ENCODE results near the gene TBXAS1. TPM values are rescaled to one million over a fixed set of nuclear protein-coding genes. Genes with fewer than 3 reads are reported as not detected.

Gene TBXAS1
- polyA plus RNA-seq, 2 of the 4 experiments (the other 2 are of a cell fraction): 8.8 to 11.6 TPM

- FAIRE-seq: no peak
Observed at GRCh38 chr7:140039896-140040295, 210.8 kb downstream of the TBXAS1 start.

DNA sequence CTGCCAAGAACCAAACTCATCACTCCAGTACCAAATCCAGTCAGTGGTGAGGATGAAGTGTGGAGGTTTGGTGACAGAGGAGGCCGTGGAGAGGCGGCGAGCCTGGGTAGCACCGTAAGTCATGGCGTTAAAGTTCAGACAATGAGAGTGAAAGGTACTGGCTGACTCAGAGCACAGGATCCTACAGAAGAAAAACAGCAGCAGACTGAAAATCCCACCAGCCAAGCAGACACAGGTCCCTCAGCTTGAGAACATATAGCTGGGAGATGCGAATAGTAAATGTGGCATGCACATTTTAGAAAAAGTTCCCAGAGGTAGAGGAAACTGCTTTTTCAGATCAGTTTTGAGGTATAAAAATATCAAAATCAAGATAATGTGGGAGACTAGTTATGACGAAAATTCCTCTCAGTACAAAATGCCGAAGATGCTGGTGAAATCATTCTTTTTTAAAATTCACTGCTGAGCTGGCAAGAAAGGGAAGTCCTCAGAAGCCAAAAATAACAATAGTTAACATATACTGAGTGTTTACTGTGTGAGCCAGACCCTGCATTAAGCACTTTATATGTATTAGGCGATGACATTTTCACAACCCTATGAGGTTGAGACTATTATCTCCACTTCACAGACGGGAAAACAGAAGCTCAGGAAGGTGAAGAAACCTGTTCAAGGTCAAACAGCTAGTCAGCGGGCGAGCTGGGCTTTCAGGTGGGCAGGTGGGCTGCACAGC, 212.8 kb downstream of the TBXAS1 start:
- FAIRE-seq (no peak), ATAC-seq (no peak), DNase-seq (ENCODE audit: low read depth in 1 of 2, low spot score in 1 of 2) (no peak)
- Histone ChIP-seq H3K27ac (no peak overlapping the region), H3K9me3 (no peaks in the 10 kb centered on the region), H3K4me2 (no peak overlapping the region), H3K4me1 (peaks cover 7% of the 10 kb centered on the region; the same call in 1 of the 3 replicates), H3K4me3 (no peak overlapping the region)
- POLR2A ChIA-PET: no interaction called here
- TF ChIP-seq, protein P1, sequence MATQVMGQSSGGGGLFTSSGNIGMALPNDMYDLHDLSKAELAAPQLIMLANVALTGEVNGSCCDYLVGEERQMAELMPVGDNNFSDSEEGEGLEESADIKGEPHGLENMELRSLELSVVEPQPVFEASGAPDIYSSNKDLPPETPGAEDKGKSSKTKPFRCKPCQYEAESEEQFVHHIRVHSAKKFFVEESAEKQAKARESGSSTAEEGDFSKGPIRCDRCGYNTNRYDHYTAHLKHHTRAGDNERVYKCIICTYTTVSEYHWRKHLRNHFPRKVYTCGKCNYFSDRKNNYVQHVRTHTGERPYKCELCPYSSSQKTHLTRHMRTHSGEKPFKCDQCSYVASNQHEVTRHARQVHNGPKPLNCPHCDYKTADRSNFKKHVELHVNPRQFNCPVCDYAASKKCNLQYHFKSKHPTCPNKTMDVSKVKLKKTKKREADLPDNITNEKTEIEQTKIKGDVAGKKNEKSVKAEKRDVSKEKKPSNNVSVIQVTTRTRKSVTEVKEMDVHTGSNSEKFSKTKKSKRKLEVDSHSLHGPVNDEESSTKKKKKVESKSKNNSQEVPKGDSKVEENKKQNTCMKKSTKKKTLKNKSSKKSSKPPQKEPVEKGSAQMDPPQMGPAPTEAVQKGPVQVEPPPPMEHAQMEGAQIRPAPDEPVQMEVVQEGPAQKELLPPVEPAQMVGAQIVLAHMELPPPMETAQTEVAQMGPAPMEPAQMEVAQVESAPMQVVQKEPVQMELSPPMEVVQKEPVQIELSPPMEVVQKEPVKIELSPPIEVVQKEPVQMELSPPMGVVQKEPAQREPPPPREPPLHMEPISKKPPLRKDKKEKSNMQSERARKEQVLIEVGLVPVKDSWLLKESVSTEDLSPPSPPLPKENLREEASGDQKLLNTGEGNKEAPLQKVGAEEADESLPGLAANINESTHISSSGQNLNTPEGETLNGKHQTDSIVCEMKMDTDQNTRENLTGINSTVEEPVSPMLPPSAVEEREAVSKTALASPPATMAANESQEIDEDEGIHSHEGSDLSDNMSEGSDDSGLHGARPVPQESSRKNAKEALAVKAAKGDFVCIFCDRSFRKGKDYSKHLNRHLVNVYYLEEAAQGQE (IDR thresholded peaks at IDR 0.05): no peak
- TF ChIP-seq ZNF302 (CRISPR knock-in tag; IDR thresholded peaks at IDR 0.05): no peak
- no peak for TF ChIP-seq JUNB (IDR thresholded peaks at IDR 0.05)
- no peak for TF ChIP-seq EHMT2 (IDR thresholded peaks at IDR 0.05; ENCODE audit: low read depth)
- no peak for TF ChIP-seq CBX2 (IDR thresholded peaks at IDR 0.05; ENCODE audit: borderline replicate concordance, low read depth)
- TF ChIP-seq FOSB (CRISPR knock-in tag; IDR thresholded peaks at IDR 0.05): no peak
- no peak for TF ChIP-seq MYC (IDR thresholded peaks at IDR 0.05; ENCODE audit: borderline replicate concordance, low read length)
- TF ChIP-seq KDM5A (IDR thresholded peaks at IDR 0.05): no peak
- no peak for TF ChIP-seq PHF8 (IDR thresholded peaks at IDR 0.05; ENCODE audit: borderline replicate concordance, low read depth)
- no peak for TF ChIP-seq POLR2AphosphoS2 (conservative IDR thresholded peaks at IDR 0.05; ENCODE audit: low read length)
- TF ChIP-seq SREBF2 (IDR thresholded peaks at IDR 0.05): no peak
- WGBS (ENCODE audit: missing lambda C conversion rate): 93% methylated on average over 12 of the region's 12 CpGs
- CTCF ChIA-PET: interaction anchor here (1.0 kb wide), 2 partner anchors 15 to 413 kb away, joined by 3 to 4 read pairs; no protein-coding TSS in a partner anchor

More at GRCh38 chr7:140039896-140040295, 210.8 kb downstream of the TBXAS1 start:
- H3K27ac ChIP-seq: no peak overlapping the region
- ChIA-PET CTCF (interaction anchor here (0.6 kb wide), 1 partner anchor 287 kb away, joined by 3 read pairs; no protein-coding TSS in a partner anchor), POLR2A (no interaction called here)
- TF ChIP-seq HOXB5 (CRISPR knock-in tag; IDR thresholded peaks at IDR 0.05): no peak
- TF ChIP-seq POLR2A (IDR thresholded peaks at IDR 0.05; ENCODE audit: low read length): no peak
- no peak for TF ChIP-seq HEYL (CRISPR knock-in tag; IDR thresholded peaks at IDR 0.05)
- no peak for TF ChIP-seq FOXS1 (CRISPR knock-in tag; IDR thresholded peaks at IDR 0.05)
- TF ChIP-seq, protein P1 (IDR thresholded peaks at IDR 0.05): no peak
- no peak for TF ChIP-seq RNF2 (IDR thresholded peaks at IDR 0.05; ENCODE audit: borderline replicate concordance, low read depth)
- no peak for TF ChIP-seq RARB (CRISPR knock-in tag; IDR thresholded peaks at IDR 0.05)
- no peak for TF ChIP-seq FOSL2 (IDR thresholded peaks at IDR 0.05)
- TF ChIP-seq FOSL2 (CRISPR knock-in tag; IDR thresholded peaks at IDR 0.05): no peak
- no peak for TF ChIP-seq MAZ (IDR thresholded peaks at IDR 0.05; ENCODE audit: borderline replicate concordance, low read depth, low read length)
- no peak for TF ChIP-seq EP300 (IDR thresholded peaks at IDR 0.05)
- TF ChIP-seq CBX2 (IDR thresholded peaks at IDR 0.05; ENCODE audit: borderline replicate concordance, low read depth): no peak
- no peak for TF ChIP-seq ZNF302 (CRISPR knock-in tag; IDR thresholded peaks at IDR 0.05)
- 88% methylated on average over 12 of the region's 12 CpGs for WGBS (ENCODE audit: missing lambda C conversion rate)
- no peak overlapping the region for H3K4me3 ChIP-seq
- ATAC-seq (no peak), DNase-seq (ENCODE audit: low read depth in 1 of 2, low spot score in 1 of 2) (no peak)
- peaks cover 12% of the 10 kb centered on the region for H3K4me1 ChIP-seq
- no peaks in the 10 kb centered on the region for H3K9me3 ChIP-seq
- no peak overlapping the region for H3K4me2 ChIP-seq
